Measurements from ENCODE around the gene SBF1. TPM values are rescaled to one million over a fixed set of nuclear protein-coding genes. Genes with fewer than 3 reads are reported as not detected.

Gene SBF1
- polyA plus RNA-seq, 2 donors: 44.3 to 73.5 TPM

GRCh38 chr22:50506611-50507420 lies 32.0 kb upstream of the SBF1 start:
- 22 to 34% methylated on average over 21 of the region's 21 CpGs for WGBS, 2 donors
- peaks cover 10 to 28% of the 10 kb centered on the region in 2 donors for H3K4me1 ChIP-seq (ENCODE audit: control insufficient read depth in 2 of 2, insufficient read depth in 2 of 2, low read length in 1 of 2)
- H3K27ac ChIP-seq (ENCODE audit: low read depth in 2 of 2, low read length in 1 of 2): peak overlapping the region; percentile 82 to 89
- H3K4me3 ChIP-seq (ENCODE audit: low read depth in 1 of 2, low read length in 2 of 2): peak overlapping the region; percentile 66 to 70
- H3K36me3 ChIP-seq (ENCODE audit: control insufficient read depth in 2 of 2, insufficient read depth in 2 of 2, low read length in 1 of 2): peaks cover 0 to 31% of the 10 kb centered on the region in 2 donors
- no peaks in the 10 kb centered on the region for H3K27me3 ChIP-seq (ENCODE audit: control insufficient read depth in 1 of 2, insufficient read depth in 2 of 2, low read length in 2 of 2)
- H3K9me3 ChIP-seq (ENCODE audit: control insufficient read depth in 2 of 2, insufficient read depth in 1 of 2, low read depth in 1 of 2, low read length in 1 of 2): no peaks in the 10 kb centered on the region

- Histone ChIP-seq H3K27me3 (ENCODE audit: control insufficient read depth in 1 of 2, insufficient read depth in 2 of 2, low read length in 2 of 2) (no peaks in the 10 kb centered on the region), H3K9me3 (ENCODE audit: control insufficient read depth in 2 of 2, insufficient read depth in 1 of 2, low read depth in 1 of 2, low read length in 1 of 2) (no peaks in the 10 kb centered on the region), H3K4me1 (ENCODE audit: control insufficient read depth in 2 of 2, insufficient read depth in 2 of 2, low read length in 1 of 2) (peaks cover 10 to 28% of the 10 kb centered on the region in 2 donors), H3K36me3 (ENCODE audit: control insufficient read depth in 2 of 2, insufficient read depth in 2 of 2, low read length in 1 of 2) (peaks cover 0 to 30% of the 10 kb centered on the region in 2 donors), H3K4me3 (ENCODE audit: low read depth in 1 of 2, low read length in 2 of 2) (peak overlapping the region in 1 of 2 donors; percentile 70), H3K27ac (ENCODE audit: low read depth in 2 of 2, low read length in 1 of 2) (no peak overlapping the region)
- 83 to 89% methylated on average over 41 of the region's 41 CpGs for WGBS, 2 donors
These were observed 31.2 kb upstream of the SBF1 start for GRCh38 chr22:50505776-50506610.

GRCh38 chr22:50505276-50505775 lies 30.5 kb upstream of the SBF1 start:
- peaks cover 10 to 28% of the 10 kb centered on the region in 2 donors for H3K4me1 ChIP-seq (ENCODE audit: control insufficient read depth in 2 of 2, insufficient read depth in 2 of 2, low read length in 1 of 2)
- H3K27ac ChIP-seq (ENCODE audit: low read depth in 2 of 2, low read length in 1 of 2): no peak overlapping the region
- 83 to 90% methylated on average over 14 of the region's 14 CpGs for WGBS, 2 donors
- H3K9me3 ChIP-seq (ENCODE audit: control insufficient read depth in 2 of 2, insufficient read depth in 1 of 2, low read depth in 1 of 2, low read length in 1 of 2): no peaks in the 10 kb centered on the region
- H3K4me3 ChIP-seq (ENCODE audit: low read depth in 1 of 2, low read length in 2 of 2): no peak overlapping the region
- H3K36me3 ChIP-seq (ENCODE audit: control insufficient read depth in 2 of 2, insufficient read depth in 2 of 2, low read length in 1 of 2): peaks cover 0 to 30% of the 10 kb centered on the region in 2 donors
- no peaks in the 10 kb centered on the region for H3K27me3 ChIP-seq (ENCODE audit: control insufficient read depth in 1 of 2, insufficient read depth in 2 of 2, low read length in 2 of 2)

GRCh38 chr22:50504369-50505211 lies 29.8 kb upstream of the SBF1 start:
- Histone ChIP-seq H3K4me1 (ENCODE audit: control insufficient read depth in 2 of 2, insufficient read depth in 2 of 2, low read length in 1 of 2) (peaks cover 10 to 28% of the 10 kb centered on the region in 2 donors), H3K9me3 (ENCODE audit: control insufficient read depth in 2 of 2, insufficient read depth in 1 of 2, low read depth in 1 of 2, low read length in 1 of 2) (no peaks in the 10 kb centered on the region), H3K27me3 (ENCODE audit: control insufficient read depth in 1 of 2, insufficient read depth in 2 of 2, low read length in 2 of 2) (no peaks in the 10 kb centered on the region), H3K27ac (ENCODE audit: low read depth in 2 of 2, low read length in 1 of 2) (peak overlapping the region in 1 of 2 donors; percentile 44), H3K4me3 (ENCODE audit: low read depth in 1 of 2, low read length in 2 of 2) (no peak overlapping the region), H3K36me3 (ENCODE audit: control insufficient read depth in 2 of 2, insufficient read depth in 2 of 2, low read length in 1 of 2) (peaks cover 0 to 30% of the 10 kb centered on the region in 2 donors)
- WGBS, 2 donors: 63 to 64% methylated on average over 35 to 44 of the region's 44 CpGs

- H3K27ac ChIP-seq (ENCODE audit: low read depth in 2 of 2, low read length in 1 of 2): no peak overlapping the region
- peaks cover 10 to 28% of the 10 kb centered on the region in 2 donors for H3K4me1 ChIP-seq (ENCODE audit: control insufficient read depth in 2 of 2, insufficient read depth in 2 of 2, low read length in 1 of 2)
- H3K9me3 ChIP-seq (ENCODE audit: control insufficient read depth in 2 of 2, insufficient read depth in 1 of 2, low read depth in 1 of 2, low read length in 1 of 2): no peaks in the 10 kb centered on the region
- H3K27me3 ChIP-seq (ENCODE audit: control insufficient read depth in 1 of 2, insufficient read depth in 2 of 2, low read length in 2 of 2): no peaks in the 10 kb centered on the region
- H3K4me3 ChIP-seq (ENCODE audit: low read depth in 1 of 2, low read length in 2 of 2): no peak overlapping the region
- H3K36me3 ChIP-seq (ENCODE audit: control insufficient read depth in 2 of 2, insufficient read depth in 2 of 2, low read length in 1 of 2): peaks cover 0 to 30% of the 10 kb centered on the region in 2 donors
- 82 to 83% methylated on average over 23 to 25 of the region's 26 CpGs for WGBS, 2 donors
These were observed 28.8 kb upstream of the SBF1 start for GRCh38 chr22:50503475-50504145.

GRCh38 chr22:50502628-50503474 lies 28.0 kb upstream of the SBF1 start:
- Histone ChIP-seq H3K27ac (ENCODE audit: low read depth in 2 of 2, low read length in 1 of 2) (no peak overlapping the region), H3K27me3 (ENCODE audit: control insufficient read depth in 1 of 2, insufficient read depth in 2 of 2, low read length in 2 of 2) (no peaks in the 10 kb centered on the region), H3K4me1 (ENCODE audit: control insufficient read depth in 2 of 2, insufficient read depth in 2 of 2, low read length in 1 of 2) (peaks cover 10 to 28% of the 10 kb centered on the region in 2 donors), H3K9me3 (ENCODE audit: control insufficient read depth in 2 of 2, insufficient read depth in 1 of 2, low read depth in 1 of 2, low read length in 1 of 2) (no peaks in the 10 kb centered on the region), H3K36me3 (ENCODE audit: control insufficient read depth in 2 of 2, insufficient read depth in 2 of 2, low read length in 1 of 2) (peaks cover 0 to 30% of the 10 kb centered on the region in 2 donors), H3K4me3 (ENCODE audit: low read depth in 1 of 2, low read length in 2 of 2) (no peak overlapping the region)
- 87 to 88% methylated on average over 24 of the region's 24 CpGs for WGBS, 2 donors

GRCh38 chr22:50502096-50502495 lies 27.3 kb upstream of the SBF1 start:
- no peaks in the 10 kb centered on the region for H3K9me3 ChIP-seq (ENCODE audit: control insufficient read depth in 2 of 2, insufficient read depth in 1 of 2, low read depth in 1 of 2, low read length in 1 of 2)
- no peak overlapping the region for H3K27ac ChIP-seq (ENCODE audit: low read depth in 2 of 2, low read length in 1 of 2)
- H3K4me3 ChIP-seq (ENCODE audit: low read depth in 1 of 2, low read length in 2 of 2): no peak overlapping the region
- no peaks in the 10 kb centered on the region for H3K27me3 ChIP-seq (ENCODE audit: control insufficient read depth in 1 of 2, insufficient read depth in 2 of 2, low read length in 2 of 2)
- WGBS, 2 donors: 81 to 82% methylated on average over 6 of the region's 6 CpGs
- peaks cover 10 to 31% of the 10 kb centered on the region in 2 donors for H3K4me1 ChIP-seq (ENCODE audit: control insufficient read depth in 2 of 2, insufficient read depth in 2 of 2, low read length in 1 of 2)
- peaks cover 0 to 30% of the 10 kb centered on the region in 2 donors for H3K36me3 ChIP-seq (ENCODE audit: control insufficient read depth in 2 of 2, insufficient read depth in 2 of 2, low read length in 1 of 2)

GRCh38 chr22:50500452-50500851 lies 25.6 kb upstream of the SBF1 start:
- 78 to 90% methylated on average over 12 of the region's 12 CpGs for WGBS, 2 donors

More at GRCh38 chr22:50500452-50500851, 25.6 kb upstream of the SBF1 start:
- no peaks in the 10 kb centered on the region for H3K9me3 ChIP-seq (ENCODE audit: control insufficient read depth in 2 of 2, insufficient read depth in 1 of 2, low read depth in 1 of 2, low read length in 1 of 2)
- no peaks in the 10 kb centered on the region for H3K27me3 ChIP-seq (ENCODE audit: control insufficient read depth in 1 of 2, insufficient read depth in 2 of 2, low read length in 2 of 2)
- H3K4me3 ChIP-seq (ENCODE audit: low read depth in 1 of 2, low read length in 2 of 2): no peak overlapping the region
- peaks cover 0 to 22% of the 10 kb centered on the region in 2 donors for H3K36me3 ChIP-seq (ENCODE audit: control insufficient read depth in 2 of 2, insufficient read depth in 2 of 2, low read length in 1 of 2)
- H3K27ac ChIP-seq (ENCODE audit: low read depth in 2 of 2, low read length in 1 of 2): no peak overlapping the region
- H3K4me1 ChIP-seq (ENCODE audit: control insufficient read depth in 2 of 2, insufficient read depth in 2 of 2, low read length in 1 of 2): peaks cover 0 to 14% of the 10 kb centered on the region in 2 donors

All from esophagus (tissue), 2 donors.